Astrocyte of the spinal cord (primary cell): Measurements from ENCODE around the gene SLC38A5.

Experiments used
- DNase-seq: peaks from one replicate; pipeline ENCODE4 v3.0.0; 2011; ENCODE audit warnings: low read depth, low spot score
- H3K4me3 ChIP-seq: 2 replicates; pipeline ENCODE4 v1.5.1; 2011; ENCODE audit warnings: low read depth, mild to moderate bottlenecking, low read length, moderate library complexity
- CTCF ChIP-seq: IDR thresholded peaks from 2 replicates; pipeline ENCODE4 v1.5.1; 2012; ENCODE audit warnings: low read depth, mild to moderate bottlenecking, low read length, inconsistent platforms
- in situ Hi-C: cut with HindIII; loops from 2 replicates; pipeline ENCODE4 v1.10.0; 2017; ENCODE audit warnings: low sequenced_read_pairs

Gene SLC38A5

GRCh38 chrX:48514126-48514806 is 44.2 kb upstream of the SLC38A5 start:
- in situ Hi-C loops = no loop called here
- no peak for TF ChIP-seq CTCF
- no peak overlapping the region for H3K4me3 ChIP-seq
- no peak for DNase-seq

- in situ Hi-C loops = no loop called here
- TF ChIP-seq CTCF = no peak
- no peak for DNase-seq
- no peak overlapping the region for H3K4me3 ChIP-seq
Measured at GRCh38 chrX:48513670-48514069, 43.6 kb upstream of the SLC38A5 start.

GRCh38 chrX:48512371-48512935 is 42.4 kb upstream of the SLC38A5 start:
- no peak overlapping the region for H3K4me3 ChIP-seq
- TF ChIP-seq CTCF = no peak
- in situ Hi-C loops = no loop called here
- no peak for DNase-seq

- no peak for DNase-seq
- in situ Hi-C loops = no loop called here
- H3K4me3 ChIP-seq = no peak overlapping the region
- peak; percentile 44 for TF ChIP-seq CTCF
Measured at GRCh38 chrX:48511560-48511959, 41.5 kb upstream of the SLC38A5 start.

- no peak for TF ChIP-seq CTCF
- in situ Hi-C loops = no loop called here
- DNase-seq = no peak
- H3K4me3 ChIP-seq = peak overlapping the region; percentile 73
Measured at GRCh38 chrX:48509619-48510018, 39.6 kb upstream of the SLC38A5 start.

- peak overlapping the region; percentile 73 for H3K4me3 ChIP-seq
- no peak for TF ChIP-seq CTCF
- in situ Hi-C loops = no loop called here
- no peak for DNase-seq
Measured at GRCh38 chrX:48509245-48509590, 39.2 kb upstream of the SLC38A5 start.
